Ishikawa (cell line): ENCODE measurements around the gene OR13C2.

Source experiments
- CEBPB ChIP-seq: IDR thresholded peaks from 2 replicates; pipeline ENCODE4 v1.6.1; 2012
- EP300 ChIP-seq: IDR thresholded peaks from 2 replicates; pipeline ENCODE4 v1.6.1; 2012; ENCODE audit warnings: borderline replicate concordance
- REST ChIP-seq: IDR thresholded peaks from 2 replicates; pipeline ENCODE4 v1.6.1; 2012; ENCODE audit warnings: low read depth, mild to moderate bottlenecking
- TAF1 ChIP-seq: IDR thresholded peaks from 2 replicates; pipeline ENCODE4 v1.6.1; 2012; ENCODE audit warnings: low read depth, mild to moderate bottlenecking
- USF1 ChIP-seq: IDR thresholded peaks from 2 replicates; pipeline ENCODE4 v1.6.1; 2012

GRCh38 chr9:104611213-104611612 is 5.8 kb upstream of the OR13C2 start:
- TF ChIP-seq REST, result no peak
- TF ChIP-seq USF1, result no peak
- TF ChIP-seq TAF1, result no peak
- TF ChIP-seq CEBPB, result no peak
- no peak for TF ChIP-seq EP300
